ENCODE measurements around the gene ZNF211.

The ZNF211 gene

DNA sequence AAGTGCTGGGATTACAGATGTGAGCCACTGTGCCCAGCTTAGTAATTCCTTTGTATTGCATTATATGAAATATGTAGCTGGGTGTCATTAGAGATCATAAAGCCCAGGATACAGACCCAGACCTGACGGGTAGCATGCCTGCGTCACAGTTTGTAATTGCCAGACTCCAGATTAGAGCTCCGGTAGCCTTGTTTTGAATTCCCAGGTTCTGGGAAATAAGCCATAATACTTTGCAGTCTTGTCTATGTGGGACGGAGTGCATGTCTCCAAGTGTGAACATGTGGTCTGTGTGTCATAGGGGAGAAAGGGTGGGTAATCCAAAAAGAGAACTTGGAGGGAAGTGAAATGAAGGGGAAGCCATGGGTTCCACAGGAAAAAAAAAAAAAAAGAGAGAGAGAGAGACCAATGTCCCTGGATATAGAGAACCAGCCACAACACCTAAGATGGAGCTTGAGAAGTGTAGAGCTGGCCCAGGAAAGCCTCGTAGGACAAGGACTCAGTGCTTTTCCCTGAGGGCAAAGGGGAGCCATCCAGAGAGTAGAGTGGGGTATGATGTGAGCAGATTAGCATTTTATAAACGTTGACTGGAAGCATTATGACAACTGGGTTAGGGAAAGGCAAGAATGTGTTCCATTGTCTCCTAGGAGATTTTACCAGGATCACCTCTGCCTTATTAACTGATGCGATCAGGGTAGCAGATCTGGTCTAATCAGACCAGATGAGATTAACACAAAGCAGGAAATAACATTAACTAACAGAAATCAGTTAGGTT lies 38.3 kb downstream of the ZNF211 start:
- no peak for DNase-seq
- TF ChIP-seq GATA1 (IDR thresholded peaks at IDR 0.05; ENCODE audit: low read depth, low read length): no peak
- no peak for TF ChIP-seq POLR2A (IDR thresholded peaks at IDR 0.05; ENCODE audit: low read length)

GRCh38 chr19:57672466-57672865 lies 39.5 kb downstream of the ZNF211 start:
- DNase-seq: no peak
- no peak for TF ChIP-seq POLR2A (IDR thresholded peaks at IDR 0.05; ENCODE audit: low read length)
- TF ChIP-seq GATA1 (IDR thresholded peaks at IDR 0.05; ENCODE audit: low read depth, low read length): no peak

GRCh38 chr19:57675881-57676280 lies 42.9 kb downstream of the ZNF211 start:
- no peak for DNase-seq
- TF ChIP-seq POLR2A (IDR thresholded peaks at IDR 0.05; ENCODE audit: low read length) (no peak), GATA1 (IDR thresholded peaks at IDR 0.05; ENCODE audit: low read depth, low read length) (no peak)

GRCh38 chr19:57682226-57682766 lies 49.3 kb downstream of the ZNF211 start:
- no peak for DNase-seq
- TF ChIP-seq GATA1 (IDR thresholded peaks at IDR 0.05; ENCODE audit: low read depth, low read length) (no peak), POLR2A (IDR thresholded peaks at IDR 0.05; ENCODE audit: low read length) (peak; percentile 31)

- no peak for DNase-seq
- no peak for TF ChIP-seq GATA1 (IDR thresholded peaks at IDR 0.05; ENCODE audit: low read depth, low read length)
- TF ChIP-seq POLR2A (IDR thresholded peaks at IDR 0.05; ENCODE audit: low read length): no peak
Measured at GRCh38 chr19:57686727-57687126, 53.8 kb downstream of the ZNF211 start.

GRCh38 chr19:57687363-57688010 lies 54.5 kb downstream of the ZNF211 start:
- no peak for TF ChIP-seq POLR2A (IDR thresholded peaks at IDR 0.05; ENCODE audit: low read length)
- TF ChIP-seq GATA1 (IDR thresholded peaks at IDR 0.05; ENCODE audit: low read depth, low read length): no peak
- DNase-seq: peak in 1 of 2 experiments; percentile 41

DNA sequence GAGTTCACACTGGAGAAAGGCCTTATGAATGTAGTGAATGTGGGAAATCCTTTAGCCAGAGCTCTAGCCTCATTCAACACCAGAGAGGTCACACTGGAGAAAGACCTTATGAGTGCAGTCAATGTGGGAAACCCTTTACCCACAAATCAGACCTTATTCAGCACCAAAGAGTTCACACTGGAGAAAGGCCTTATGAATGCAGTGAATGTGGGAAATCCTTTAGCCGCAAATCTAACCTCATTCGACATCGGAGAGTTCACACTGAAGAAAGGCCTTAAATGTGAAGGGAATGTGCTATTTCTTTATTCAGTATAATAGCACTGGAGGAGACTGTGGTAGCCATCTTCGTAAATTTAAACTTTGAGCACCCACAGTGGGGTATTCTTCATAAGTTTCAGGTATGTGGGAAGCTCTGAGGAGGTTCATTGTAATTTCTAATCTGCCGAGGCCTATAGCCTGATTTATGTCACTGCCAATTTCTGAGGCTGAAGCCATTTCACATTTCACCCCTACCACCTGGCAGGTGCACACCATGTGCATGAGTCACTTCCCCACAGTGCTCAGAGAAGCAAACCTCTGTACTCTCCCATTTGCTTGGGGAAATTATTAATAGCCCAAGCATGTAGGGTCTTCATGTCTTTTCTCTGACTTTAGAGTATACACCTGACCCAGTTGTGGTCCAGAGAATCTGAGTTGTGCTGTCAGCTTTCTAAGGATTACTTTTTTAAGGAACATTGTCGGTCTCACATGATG lies 55.2 kb downstream of the ZNF211 start:
- TF ChIP-seq POLR2A (IDR thresholded peaks at IDR 0.05; ENCODE audit: low read length) (no peak), GATA1 (IDR thresholded peaks at IDR 0.05; ENCODE audit: low read depth, low read length) (no peak)

DNA sequence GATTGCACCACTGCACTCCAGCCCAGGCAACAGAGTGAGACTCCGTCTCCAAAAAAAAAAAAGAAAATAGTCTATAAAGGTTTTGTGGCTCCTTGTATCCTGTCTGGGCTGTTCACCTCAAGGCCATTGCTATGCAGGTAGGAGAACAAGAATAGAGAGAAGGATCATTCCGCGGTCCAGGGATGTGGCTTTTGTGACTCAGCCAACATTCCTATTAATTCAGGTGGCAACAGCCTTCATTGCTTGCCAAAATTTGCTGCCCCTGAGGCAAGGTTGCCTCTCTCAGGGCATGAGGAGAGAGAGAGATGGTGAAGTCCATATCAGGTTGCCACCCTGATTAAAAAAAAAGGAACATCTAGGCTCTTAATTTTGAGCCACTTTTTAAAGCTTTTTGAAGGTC lies 56.8 kb downstream of the ZNF211 start:
- TF ChIP-seq GATA1 (IDR thresholded peaks at IDR 0.05; ENCODE audit: low read depth, low read length) (no peak), POLR2A (IDR thresholded peaks at IDR 0.05; ENCODE audit: low read length) (no peak)
- no peak for DNase-seq

More for the DNA sequence above, 55.2 kb downstream of the ZNF211 start:
- DNase-seq: peak in 1 of 2 experiments; percentile 36
